GDM1 (cell line): ENCODE measurements around the gene NR2C2.

Experiments
- DNase-seq: peaks from one replicate; lab custom pipeline; 2025; lab: John Stamatoyannopoulos, UW

Gene NR2C2

GRCh38 chr3:15064299-15064834, 117.0 kb downstream of the NR2C2 start:
- DNase-seq, result no peak

GRCh38 chr3:15064835-15065549, 117.6 kb downstream of the NR2C2 start, which contains the start of gene MRPS25:
Gene MRPS25 (minus strand): TSS chr3:15065315. CDS start chr3:15065194, 121 bp downstream.
- peak; percentile 79 for DNase-seq

DNA sequence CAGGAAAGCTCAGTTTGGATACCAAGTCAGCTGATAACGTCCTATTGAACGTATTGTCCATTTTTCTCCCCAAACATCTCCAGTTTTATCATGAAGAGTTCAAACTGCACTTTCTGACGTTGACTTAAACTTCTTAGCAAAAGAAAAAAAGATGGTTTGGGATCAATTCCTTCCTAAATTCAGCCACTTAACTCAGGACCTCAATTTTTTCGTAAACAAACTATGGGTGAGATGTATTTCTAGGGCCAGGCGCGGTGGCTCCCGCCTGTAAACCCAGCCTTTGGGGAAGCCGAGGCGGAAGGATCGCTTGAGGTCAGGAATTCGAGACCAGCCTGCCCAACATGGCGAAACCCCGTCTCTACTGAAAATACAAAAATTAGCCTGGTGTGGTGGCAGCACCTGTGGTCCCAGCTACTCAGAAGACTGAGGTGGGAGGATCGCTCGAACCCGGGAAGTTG, 118.2 kb downstream of the NR2C2 start:
- no peak for DNase-seq

DNA sequence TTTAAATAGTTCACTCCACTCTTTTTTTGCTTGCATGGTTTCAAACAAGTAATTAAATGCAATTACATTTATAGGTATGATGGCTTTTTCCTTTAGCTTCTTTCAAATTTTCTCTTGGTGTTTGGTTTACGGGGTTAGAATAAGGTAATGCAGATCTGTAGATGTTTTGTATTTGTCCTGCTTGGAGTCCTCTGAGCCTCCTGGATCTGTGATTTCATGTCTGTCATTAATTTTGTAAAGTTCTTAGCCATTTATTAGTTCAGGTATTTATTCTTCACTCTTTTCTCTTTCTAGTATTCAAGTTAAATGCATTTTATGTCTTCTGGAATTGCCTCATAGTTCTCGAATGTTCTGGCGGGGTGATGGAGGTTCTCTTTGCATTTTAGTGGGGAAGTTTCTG, 119.1 kb downstream of the NR2C2 start:
- DNase-seq, result no peak

DNA sequence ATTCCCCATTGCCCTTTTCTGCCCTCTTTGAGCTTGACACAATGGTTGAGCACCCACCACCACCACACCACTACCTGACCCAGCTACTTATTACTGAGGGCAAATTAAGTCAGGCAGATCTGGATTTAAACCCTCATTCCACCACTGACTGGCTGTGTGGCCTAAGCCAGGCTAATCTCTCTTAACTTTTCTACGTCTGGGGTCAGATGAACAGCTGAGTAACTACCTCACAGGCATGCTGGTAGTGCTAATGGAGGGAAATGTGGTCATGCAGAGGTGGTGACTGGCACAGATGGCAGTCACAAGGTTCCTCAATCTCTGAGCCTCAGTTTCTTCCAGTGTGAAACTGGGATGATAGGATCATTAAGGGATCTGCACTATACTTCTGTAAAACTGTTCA, 122.1 kb downstream of the NR2C2 start:
- DNase-seq, result no peak

DNA sequence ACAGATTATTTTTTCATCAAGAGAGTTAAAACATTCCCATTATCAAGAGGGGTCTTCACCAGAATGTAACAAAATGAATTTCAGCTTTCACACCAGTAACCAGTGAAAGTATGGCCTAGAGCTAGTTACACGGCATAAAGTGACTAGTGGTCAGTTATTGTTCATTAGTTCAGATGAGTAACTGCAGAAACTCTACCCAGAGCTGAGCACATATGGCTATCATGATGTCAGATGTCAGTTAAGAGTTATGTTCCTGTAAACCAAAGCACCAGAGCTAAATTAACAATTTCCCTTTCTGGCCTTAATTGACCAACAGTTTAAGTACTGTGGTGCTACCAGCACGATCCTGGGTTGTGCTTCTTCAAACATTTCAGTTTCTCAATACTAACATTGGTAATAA, 124.3 kb downstream of the NR2C2 start:
- DNase-seq, result no peak

GRCh38 chr3:15074500-15074899, 127.1 kb downstream of the NR2C2 start:
- no peak for DNase-seq

GRCh38 chr3:15079091-15079490, 131.7 kb downstream of the NR2C2 start:
- DNase-seq, result no peak

DNA sequence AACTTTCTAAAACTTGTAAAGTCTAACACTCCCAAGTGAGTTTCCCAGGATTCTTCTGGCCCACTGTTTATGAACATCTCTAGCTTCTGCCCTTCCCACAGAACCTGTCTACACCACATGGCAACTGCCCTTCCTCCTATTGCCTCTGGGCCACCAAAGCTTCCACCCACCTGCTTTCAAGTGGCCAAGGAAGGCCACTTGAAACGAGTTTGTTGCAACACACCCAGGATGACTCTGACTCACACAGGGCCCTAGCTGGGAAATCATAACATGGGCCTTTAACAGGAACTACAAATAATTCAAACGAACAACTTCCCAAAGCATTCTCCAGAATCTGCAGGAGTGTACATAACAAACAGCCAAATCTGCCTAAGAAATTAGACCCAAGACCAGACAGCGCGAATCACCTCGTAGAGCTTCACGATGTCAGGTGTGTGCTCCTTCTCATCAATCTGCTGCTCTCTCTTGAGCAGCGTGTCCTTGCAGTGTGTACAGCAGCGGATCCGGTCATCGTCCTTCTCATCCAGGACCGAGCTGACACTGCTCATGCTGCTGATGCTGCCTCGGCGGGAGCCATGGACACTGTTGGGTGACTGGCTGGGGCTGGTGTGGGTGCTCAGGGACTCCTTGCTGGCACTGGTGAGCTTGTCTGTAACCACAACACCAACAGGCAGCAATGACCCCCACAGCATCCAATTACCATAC, 134.7 kb downstream of the NR2C2 start:
- no peak for DNase-seq

DNA sequence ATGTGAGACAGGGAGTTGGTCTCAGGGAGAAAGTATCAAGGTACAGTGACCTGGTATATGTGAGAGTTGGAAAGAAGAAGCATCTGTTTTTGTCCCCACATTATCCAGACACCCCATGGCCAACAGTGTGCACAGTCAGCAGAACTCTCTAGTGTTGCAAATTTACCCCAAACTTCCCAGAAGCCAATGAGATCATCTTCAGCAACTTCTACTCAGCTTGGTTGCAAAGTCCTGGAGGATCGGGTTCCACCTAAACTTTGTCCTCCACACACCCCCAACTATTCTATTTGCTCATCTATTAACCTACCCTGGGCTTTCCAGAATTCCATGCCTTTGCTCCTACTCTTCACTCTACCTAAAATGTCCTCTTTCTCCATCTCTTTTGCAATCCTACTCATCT, 135.9 kb downstream of the NR2C2 start:
- DNase-seq, result no peak

- no peak for DNase-seq
These were observed 138.9 kb downstream of the NR2C2 start for GRCh38 chr3:15086263-15086662.

DNA sequence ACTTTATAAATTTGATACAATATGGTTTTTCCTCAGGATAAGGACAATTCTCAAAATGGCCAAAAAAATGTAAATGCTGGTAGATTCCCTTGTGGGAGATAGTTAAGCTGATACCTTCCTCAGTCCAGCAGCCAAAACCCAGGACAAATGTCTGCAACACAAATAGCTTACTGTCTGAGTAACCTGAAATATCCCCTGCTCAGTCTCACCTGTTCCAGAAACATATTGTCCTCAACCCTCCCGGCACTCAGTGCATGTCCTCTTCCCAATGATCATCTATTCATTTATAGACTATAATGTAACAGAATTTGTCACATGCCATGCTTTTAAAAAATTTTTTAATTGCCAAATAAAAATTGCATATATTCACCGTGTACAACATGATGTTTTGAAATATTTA, 139.3 kb downstream of the NR2C2 start:
- DNase-seq, result no peak

- no peak for DNase-seq
These were observed 141.8 kb downstream of the NR2C2 start for GRCh38 chr3:15089201-15089600.

GRCh38 chr3:15091575-15091974, 144.2 kb downstream of the NR2C2 start:
- no peak for DNase-seq

- no peak for DNase-seq
These were observed 145.3 kb downstream of the NR2C2 start for GRCh38 chr3:15092686-15093085.

- DNase-seq, result no peak
These were observed 146.9 kb downstream of the NR2C2 start for GRCh38 chr3:15094187-15094875.

GRCh38 chr3:15096046-15096445, 148.7 kb downstream of the NR2C2 start:
- no peak for DNase-seq

- DNase-seq, result peak; percentile 57
These were observed 150.5 kb downstream of the NR2C2 start for GRCh38 chr3:15097891-15098290.
